ENCODE data around the gene GOLGA6A.
"Not testable (repeated sequence)": the region's sequence is repeated elsewhere in the genome, so short reads cannot be mapped to it uniquely, and the experiment has no call there.

The GOLGA6A gene

GRCh38 chr15:74082450-74082849 is at the start of gene GOLGA6A:
Gene GOLGA6A (minus strand): TSS chr15:74082550. CDS start chr15:74082509, 41 bp downstream.
- not testable (repeated sequence) for DNase-seq

- DNase-seq: no peak
Measured at GRCh38 chr15:74131628-74132413, 49.5 kb upstream of the GOLGA6A start.

- no peak for DNase-seq
Measured at GRCh38 chr15:74130849-74131627, 48.7 kb upstream of the GOLGA6A start.

- DNase-seq: no peak
Measured at GRCh38 chr15:74130155-74130848, 48.0 kb upstream of the GOLGA6A start, which contains the start of gene ISLR2. Gene ISLR2 (plus strand): TSS chr15:74130586. CDS start chr15:74132755, 2,169 bp downstream.

- DNase-seq: no peak
Measured at GRCh38 chr15:74129586-74130154, 47.3 kb upstream of the GOLGA6A start.

- DNase-seq: no peak
Measured at GRCh38 chr15:74128785-74129585, 46.6 kb upstream of the GOLGA6A start.

GRCh38 chr15:74127954-74128784 is 45.8 kb upstream of the GOLGA6A start:
- DNase-seq: no peak

GRCh38 chr15:74127255-74127953 is 45.1 kb upstream of the GOLGA6A start:
- DNase-seq: peak; percentile 54

GRCh38 chr15:74124759-74125158 is 42.4 kb upstream of the GOLGA6A start:
- DNase-seq: no peak

GRCh38 chr15:74124196-74124595 is 41.8 kb upstream of the GOLGA6A start:
- DNase-seq: no peak

GRCh38 chr15:74123658-74124057 is 41.3 kb upstream of the GOLGA6A start:
- DNase-seq: no peak

GRCh38 chr15:74123131-74123429 is 40.7 kb upstream of the GOLGA6A start:
- no peak for DNase-seq

- no peak for DNase-seq
Measured at GRCh38 chr15:74122403-74123130, 40.2 kb upstream of the GOLGA6A start.

- DNase-seq: no peak
Measured at GRCh38 chr15:74121858-74122257, 39.5 kb upstream of the GOLGA6A start.

- no peak for DNase-seq
Measured at GRCh38 chr15:74121039-74121438, 38.7 kb upstream of the GOLGA6A start.

- DNase-seq: no peak
Measured at GRCh38 chr15:74120426-74120825, 38.1 kb upstream of the GOLGA6A start.

- DNase-seq: no peak
Measured at GRCh38 chr15:74109713-74110112, 27.4 kb upstream of the GOLGA6A start.

- not testable (repeated sequence) for DNase-seq
Measured at GRCh38 chr15:74108611-74109010, 26.3 kb upstream of the GOLGA6A start.

- DNase-seq: no peak
Measured at GRCh38 chr15:74108111-74108510, 25.8 kb upstream of the GOLGA6A start.

Data from NCI-H510A (cell line).